Esophagus squamous epithelium (tissue), 4 donors: ENCODE results near the gene TRAPPC6A.

ENCODE experiments used
- CTCF ChIP-seq, 6 experiments: fragments of 450-650 bp in 4 of 6; fragments of 200-600 bp in 2 of 6; sonication (generic) in 2 of 6; IDR thresholded peaks; one replicate each; pipeline ENCODE4 v1.5.1; 2016 to 2019; ENCODE audit warnings: antibody characterized with exemption in 6 of 6, mild to moderate bottlenecking in 4 of 6, moderate library complexity in 4 of 6
- POLR2A ChIP-seq, 4 donors: fragments of 450-650 bp; IDR thresholded peaks; one replicate each; pipeline ENCODE4 v1.6.1; 2017; ENCODE audit warnings: antibody characterized with exemption in 4 of 4, mild to moderate bottlenecking in 4 of 4, moderate library complexity in 3 of 4

- TF ChIP-seq POLR2A (IDR thresholded peaks at IDR 0.05) (no peak), CTCF (IDR thresholded peaks at IDR 0.05) (no peak)
Measured at GRCh38 chr19:45160870-45161737, 16.9 kb downstream of the TRAPPC6A start, which contains the start of gene NKPD1.
